GM23248 (cell line): ENCODE data around the gene NPAS2. TPM values are rescaled to one million over a fixed set of nuclear protein-coding genes. Genes with fewer than 3 reads are reported as not detected.
A peak's percentile ranks its signal among the peaks of the same experiment; 100 is the strongest.

ENCODE experiments used
- DNase-seq: peaks from one replicate; pipeline ENCODE4 v3.0.0-alpha.2; 2015
- H2AFZ ChIP-seq: fragments of 200-600 bp; sonication (generic); 2 replicates; pipeline ENCODE4 v1.6.1; 2016; ENCODE audit warnings: antibody characterized with exemption
- H3F3A ChIP-seq: fragments of 200-600 bp; sonication (generic); 2 replicates; pipeline ENCODE4 v1.6.1; 2016; ENCODE audit warnings: mild to moderate bottlenecking, antibody characterized with exemption, mixed run types; ENCODE audit not compliant: insufficient read depth
- H3K27ac ChIP-seq: fragments of 200-600 bp; sonication (generic); 2 replicates; pipeline ENCODE4 v1.5.1; 2016; ENCODE audit warnings: mild to moderate bottlenecking
- H3K27me3 ChIP-seq: fragments of 200-600 bp; sonication (generic); replicated peaks from 2 replicates; pipeline ENCODE4 v1.6.1; 2016; ENCODE audit warnings: mild to moderate bottlenecking; ENCODE audit not compliant: insufficient read depth
- H3K36me3 ChIP-seq: fragments of 200-600 bp; sonication (generic); 2 replicates; pipeline ENCODE4 v1.6.1; 2016; ENCODE audit warnings: low read depth, mild to moderate bottlenecking
- H3K4me1 ChIP-seq: fragments of 200-600 bp; sonication (generic); 2 replicates; pipeline ENCODE4 v1.6.1; 2016; ENCODE audit warnings: mild to moderate bottlenecking; ENCODE audit not compliant: insufficient read depth
- H3K4me2 ChIP-seq: fragments of 200-600 bp; sonication (generic); one replicate; pipeline ENCODE4 v1.6.1; 2016; ENCODE audit warnings: mild to moderate bottlenecking; ENCODE audit not compliant: unreplicated experiment
- H3K4me3 ChIP-seq: fragments of 200-600 bp; sonication (generic); 2 replicates; pipeline ENCODE4 v1.5.1; 2016; ENCODE audit warnings: mild to moderate bottlenecking
- H3K79me2 ChIP-seq: fragments of 200-600 bp; sonication (generic); 2 replicates; pipeline ENCODE4 v1.6.1; 2016; ENCODE audit warnings: mild to moderate bottlenecking; ENCODE audit not compliant: insufficient read depth
- H3K9ac ChIP-seq: fragments of 200-600 bp; sonication (generic); 2 replicates; pipeline ENCODE4 v1.6.1; 2016; ENCODE audit warnings: mild to moderate bottlenecking
- H3K9me2 ChIP-seq: fragments of 200-600 bp; sonication (generic); 2 replicates; pipeline ENCODE4 v1.6.1; 2016; ENCODE audit warnings: mixed run types, mild to moderate bottlenecking, moderate library complexity; ENCODE audit not compliant: insufficient read depth
- H3K9me3 ChIP-seq: fragments of 200-600 bp; sonication (generic); one replicate; pipeline ENCODE4 v1.6.1; 2017; ENCODE audit warnings: low read depth
- H4K20me1 ChIP-seq: fragments of 200-600 bp; sonication (generic); 2 replicates; pipeline ENCODE4 v1.6.0; 2016; ENCODE audit not compliant: insufficient read depth
- EZH2 ChIP-seq: fragments of 200-600 bp; sonication (generic); IDR thresholded peaks from 2 replicates; pipeline ENCODE4 v1.6.1; 2018; ENCODE audit warnings: antibody characterized with exemption, mild to moderate bottlenecking; ENCODE audit not compliant: insufficient read depth, poor library complexity, severe bottlenecking
- EZH2phosphoT487 ChIP-seq: fragments of 200-600 bp; sonication (generic); IDR thresholded peaks from 2 replicates; pipeline ENCODE4 v1.6.1; 2018; ENCODE audit warnings: antibody characterized with exemption, moderate library complexity, mild to moderate bottlenecking, low read depth; ENCODE audit not compliant: insufficient read depth
- WGBS, 2 experiments: methylation state at CpG; one replicate each; pipeline ENCODE4 v1.1.6; 2015 to 2017; ENCODE audit warnings: low lambda C conversion rate in 2 of 2, low coverage in 1 of 2; ENCODE audit errors: missing lambda C conversion rate in 2 of 2; 5-methylcytosine and 5-hydroxymethylcytosine counted together
- in situ Hi-C: fragments of 300-500 bp; cut with MboI; formaldehyde crosslinking; loops from 2 replicates; pipeline ENCODE4 v1.15.0; 2020
- polyA plus RNA-seq: library from polyadenylated mRNA; unstranded; fragments of >200 nt; fragmentation: Nextera tagmentation; extraction: Ambion mirVana; gene quantifications from 2 replicates; pipeline ENCODE4 v1.2.1, GENCODE V29; 2016
- total RNA-seq: library from RNA; depleted of rRNA; stranded (reverse); fragments of >200 nt; shearing (Covaris generic); gene quantifications from 2 replicates; pipeline ENCODE4 v1.2.3, GENCODE V29; 2014

The NPAS2 gene
- total and polyA plus RNA-seq, 2 experiments from 2014 or later = 3.8 to 10.8 TPM

DNA sequence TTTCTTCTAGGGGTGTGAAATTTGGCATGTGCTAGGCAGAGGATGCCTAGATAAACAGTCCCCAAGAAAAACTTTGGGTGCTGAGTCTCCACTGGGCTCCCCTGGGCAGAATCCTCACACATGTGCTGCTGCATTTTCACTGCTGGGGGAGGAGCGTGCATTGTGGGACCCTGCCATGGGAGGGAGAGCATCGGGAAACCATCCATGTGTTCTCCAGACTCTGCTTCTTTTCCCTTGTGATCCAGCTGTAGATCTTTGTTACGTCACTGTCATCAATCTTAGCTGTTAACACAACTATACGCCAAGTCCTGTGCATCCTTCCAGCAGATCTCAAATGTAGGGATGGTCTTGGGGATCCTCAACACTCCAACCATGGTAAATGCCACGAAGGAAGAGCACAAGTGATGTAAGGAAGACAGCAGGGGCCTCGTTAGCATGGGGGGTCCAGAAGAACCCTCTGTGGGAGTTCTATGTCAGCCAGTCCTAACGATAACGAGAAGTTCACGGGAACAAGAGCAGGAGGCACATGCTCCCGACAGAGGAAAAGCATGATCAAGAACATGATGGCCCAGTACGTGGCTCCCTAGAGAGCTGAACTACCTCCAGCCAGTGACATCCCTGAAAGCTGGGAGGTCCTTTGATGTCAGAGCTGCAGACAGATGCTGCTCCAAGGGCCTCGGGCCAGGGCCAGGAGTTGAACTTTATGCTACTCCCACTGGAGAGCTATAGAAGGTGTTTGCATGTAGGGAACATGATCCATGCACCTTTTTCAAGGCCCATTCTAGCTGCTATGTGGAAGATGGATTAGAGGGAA, 41.1 kb upstream of the NPAS2 start:
- H3K79me2 ChIP-seq = no peaks in the 10 kb centered on the region
- H2AFZ ChIP-seq = no peak overlapping the region
- H4K20me1 ChIP-seq = no peaks in the 10 kb centered on the region
- no peak overlapping the region for H3K27ac ChIP-seq
- 63 to 67% methylated on average over 12 of the region's 12 CpGs for WGBS, 2 experiments
- no peak overlapping the region for H3K4me3 ChIP-seq
- TF ChIP-seq EZH2 (no peak), EZH2phosphoT487 (no peak)
- in situ Hi-C loops = no loop called here
- H3K4me1 ChIP-seq = no peaks in the 10 kb centered on the region
- no peaks in the 10 kb centered on the region for H3K9me3 ChIP-seq
- DNase-seq = no peak
- H3F3A ChIP-seq = no peaks in the 10 kb centered on the region
- no peaks in the 10 kb centered on the region for H3K27me3 ChIP-seq
- no peaks in the 10 kb centered on the region for H3K36me3 ChIP-seq
- H3K9me2 ChIP-seq = no peaks in the 10 kb centered on the region
- H3K4me2 ChIP-seq = no peak overlapping the region
- H3K9ac ChIP-seq = no peak overlapping the region

DNA sequence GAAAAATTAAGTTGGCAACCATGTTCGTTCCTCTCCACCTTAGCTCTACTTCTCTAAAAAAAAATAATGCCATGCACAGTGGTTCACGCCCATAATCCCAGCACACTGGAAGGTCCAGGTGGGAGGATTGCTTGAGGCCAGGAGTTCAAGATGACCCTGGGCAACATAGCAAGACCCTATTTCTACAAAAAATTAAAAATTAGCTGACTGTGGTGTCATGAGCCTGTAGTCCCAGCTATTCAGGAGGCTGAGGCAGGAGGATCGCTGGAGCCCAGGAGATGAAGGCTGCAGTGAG, 40.1 kb upstream of the NPAS2 start:
- no peaks in the 10 kb centered on the region for H3K9me3 ChIP-seq
- H3K79me2 ChIP-seq = no peaks in the 10 kb centered on the region
- H3F3A ChIP-seq = no peaks in the 10 kb centered on the region
- H3K4me3 ChIP-seq = no peak overlapping the region
- 91 to 93% methylated on average over 3 of the region's 3 CpGs for WGBS, 2 experiments
- no peak for DNase-seq
- no peaks in the 10 kb centered on the region for H3K27me3 ChIP-seq
- no peak overlapping the region for H3K27ac ChIP-seq
- H3K4me2 ChIP-seq = no peak overlapping the region
- no peaks in the 10 kb centered on the region for H4K20me1 ChIP-seq
- no peak overlapping the region for H3K9ac ChIP-seq
- no peaks in the 10 kb centered on the region for H3K36me3 ChIP-seq
- TF ChIP-seq EZH2 (no peak), EZH2phosphoT487 (no peak)
- in situ Hi-C loops = no loop called here
- no peak overlapping the region for H2AFZ ChIP-seq
- H3K9me2 ChIP-seq = no peaks in the 10 kb centered on the region
- H3K4me1 ChIP-seq = no peaks in the 10 kb centered on the region

GRCh38 chr2:100780203-100781008, 39.5 kb upstream of the NPAS2 start:
- 79 to 85% methylated on average over 8 of the region's 8 CpGs for WGBS, 2 experiments

GRCh38 chr2:100781009-100781325, 39.0 kb upstream of the NPAS2 start:
- DNase-seq = no peak
- Histone ChIP-seq H2AFZ (no peak overlapping the region), H3K9me2 (no peaks in the 10 kb centered on the region), H3K9ac (no peak overlapping the region), H3K79me2 (no peaks in the 10 kb centered on the region), H3K36me3 (no peaks in the 10 kb centered on the region), H3K27me3 (no peaks in the 10 kb centered on the region), H3K27ac (no peak overlapping the region), H3K4me1 (peaks cover 7% of the 10 kb centered on the region), H3K4me3 (no peak overlapping the region), H3K9me3 (no peaks in the 10 kb centered on the region), H3K4me2 (no peak overlapping the region), H3F3A (peaks cover 2% of the 10 kb centered on the region; the same call in 1 of the 2 replicates), H4K20me1 (no peaks in the 10 kb centered on the region)
- WGBS, 2 experiments = 95 to 100% methylated on average over 1 of the region's 1 CpG
- TF ChIP-seq EZH2 = no peak
- TF ChIP-seq EZH2phosphoT487 = no peak
- in situ Hi-C loops = no loop called here

More at GRCh38 chr2:100780203-100781008, 39.5 kb upstream of the NPAS2 start:
- H3K9me3 ChIP-seq = no peaks in the 10 kb centered on the region
- no peak overlapping the region for H3K27ac ChIP-seq
- H4K20me1 ChIP-seq = no peaks in the 10 kb centered on the region
- in situ Hi-C loops = no loop called here
- H3K27me3 ChIP-seq = no peaks in the 10 kb centered on the region
- H3K9me2 ChIP-seq = no peaks in the 10 kb centered on the region
- TF ChIP-seq EZH2 = no peak
- no peak for TF ChIP-seq EZH2phosphoT487
- no peak overlapping the region for H2AFZ ChIP-seq
- H3K4me1 ChIP-seq = peaks cover 1% of the 10 kb centered on the region; the same call in 1 of the 2 replicates
- H3K36me3 ChIP-seq = no peaks in the 10 kb centered on the region
- DNase-seq = peak; percentile 11
- H3K9ac ChIP-seq = no peak overlapping the region
- H3K79me2 ChIP-seq = no peaks in the 10 kb centered on the region
- H3K4me2 ChIP-seq = no peak overlapping the region
- no peak overlapping the region for H3K4me3 ChIP-seq
- H3F3A ChIP-seq = no peaks in the 10 kb centered on the region
